Superior temporal gyrus (tissue), 1 donor: ENCODE measurements around the gene PAGR1.

ENCODE experiments used
- DNase-seq: peaks from one replicate; pipeline ENCODE4 v3.0.0-alpha.2; 2016; ENCODE audit errors: extremely low spot score

PAGR1 gene

GRCh38 chr16:29837841-29838240, 21.9 kb downstream of the PAGR1 start:
- no peak for DNase-seq

- DNase-seq, result no peak
Measured at GRCh38 chr16:29839822-29840221, 23.9 kb downstream of the PAGR1 start.

GRCh38 chr16:29840240-29840639, 24.3 kb downstream of the PAGR1 start:
- DNase-seq, result no peak

GRCh38 chr16:29841631-29842030, 25.7 kb downstream of the PAGR1 start:
- DNase-seq, result no peak

GRCh38 chr16:29842732-29843346, 26.9 kb downstream of the PAGR1 start:
- no peak for DNase-seq

- DNase-seq, result no peak
Measured at GRCh38 chr16:29843931-29844330, 28.0 kb downstream of the PAGR1 start.

GRCh38 chr16:29844575-29845331, 28.8 kb downstream of the PAGR1 start:
- DNase-seq, result no peak

GRCh38 chr16:29845656-29846055, 29.7 kb downstream of the PAGR1 start:
- DNase-seq, result no peak

- DNase-seq, result peak; percentile 76
Measured at GRCh38 chr16:29848420-29849297, 32.7 kb downstream of the PAGR1 start.

- peak; percentile 56 for DNase-seq
Measured at GRCh38 chr16:29849505-29849904, 33.6 kb downstream of the PAGR1 start.

- no peak for DNase-seq
Measured at GRCh38 chr16:29850998-29851397, 35.0 kb downstream of the PAGR1 start.

- DNase-seq, result peak; percentile 40
Measured at GRCh38 chr16:29852654-29853053, 36.7 kb downstream of the PAGR1 start.

GRCh38 chr16:29854520-29855100, 38.7 kb downstream of the PAGR1 start:
- no peak for DNase-seq

GRCh38 chr16:29857133-29857760, 41.3 kb downstream of the PAGR1 start:
- DNase-seq, result peak; percentile 30

GRCh38 chr16:29858149-29858849, 42.3 kb downstream of the PAGR1 start:
- no peak for DNase-seq

- no peak for DNase-seq
Measured at GRCh38 chr16:29858974-29859373, 43.0 kb downstream of the PAGR1 start.

- DNase-seq, result no peak
Measured at GRCh38 chr16:29860218-29860617, 44.3 kb downstream of the PAGR1 start.

- DNase-seq, result peak; percentile 24
Measured at GRCh38 chr16:29862383-29862883, 46.5 kb downstream of the PAGR1 start.

- DNase-seq, result peak; percentile 99
Measured at GRCh38 chr16:29862884-29863668, 47.1 kb downstream of the PAGR1 start, which contains the start of gene CDIPT. Gene CDIPT, minus strand, starts transcription at chr16:29863226. Its CDS starts 369 bp downstream, at chr16:29862857.

- no peak for DNase-seq
Measured at GRCh38 chr16:29863669-29863984, 47.7 kb downstream of the PAGR1 start.
